ENCODE data around the gene PCNX2. TPM values are rescaled to one million over a fixed set of nuclear protein-coding genes. Genes with fewer than 3 reads are reported as not detected.

PCNX2 gene
- total RNA-seq, 3 donors from 2014 or later, result 6.0 to 11.3 (median 8.5) TPM

GRCh38 chr1:232983817-232984567, 311.5 kb downstream of the PCNX2 start:
- peaks cover 3% of the 10 kb centered on the region for H3K4me1 ChIP-seq (ENCODE audit: low read depth)
- H3K4me3 ChIP-seq, result no peak overlapping the region
- DNase-seq, result no peak
- TF ChIP-seq, protein P1, sequence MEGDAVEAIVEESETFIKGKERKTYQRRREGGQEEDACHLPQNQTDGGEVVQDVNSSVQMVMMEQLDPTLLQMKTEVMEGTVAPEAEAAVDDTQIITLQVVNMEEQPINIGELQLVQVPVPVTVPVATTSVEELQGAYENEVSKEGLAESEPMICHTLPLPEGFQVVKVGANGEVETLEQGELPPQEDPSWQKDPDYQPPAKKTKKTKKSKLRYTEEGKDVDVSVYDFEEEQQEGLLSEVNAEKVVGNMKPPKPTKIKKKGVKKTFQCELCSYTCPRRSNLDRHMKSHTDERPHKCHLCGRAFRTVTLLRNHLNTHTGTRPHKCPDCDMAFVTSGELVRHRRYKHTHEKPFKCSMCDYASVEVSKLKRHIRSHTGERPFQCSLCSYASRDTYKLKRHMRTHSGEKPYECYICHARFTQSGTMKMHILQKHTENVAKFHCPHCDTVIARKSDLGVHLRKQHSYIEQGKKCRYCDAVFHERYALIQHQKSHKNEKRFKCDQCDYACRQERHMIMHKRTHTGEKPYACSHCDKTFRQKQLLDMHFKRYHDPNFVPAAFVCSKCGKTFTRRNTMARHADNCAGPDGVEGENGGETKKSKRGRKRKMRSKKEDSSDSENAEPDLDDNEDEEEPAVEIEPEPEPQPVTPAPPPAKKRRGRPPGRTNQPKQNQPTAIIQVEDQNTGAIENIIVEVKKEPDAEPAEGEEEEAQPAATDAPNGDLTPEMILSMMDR (IDR thresholded peaks at IDR 0.05), result no peak
- no peaks in the 10 kb centered on the region for H3K9me3 ChIP-seq
- intact Hi-C loops (cut with DNase I, micrococcal nuclease), result no loop called here
- no peaks in the 10 kb centered on the region for H3K36me3 ChIP-seq (ENCODE audit: low read depth)
- no peak for ATAC-seq

GRCh38 chr1:232983375-232983774, 312.1 kb downstream of the PCNX2 start:
- no peak overlapping the region for H3K4me3 ChIP-seq
- peaks cover 3% of the 10 kb centered on the region for H3K4me1 ChIP-seq (ENCODE audit: low read depth)
- no peak for ATAC-seq
- no peak for DNase-seq
- TF ChIP-seq, protein P1 (IDR thresholded peaks at IDR 0.05), result no peak
- no peaks in the 10 kb centered on the region for H3K36me3 ChIP-seq (ENCODE audit: low read depth)
- no peaks in the 10 kb centered on the region for H3K9me3 ChIP-seq
- intact Hi-C loops (cut with DNase I, micrococcal nuclease), result no loop called here

GRCh38 chr1:232982238-232982944, 313.1 kb downstream of the PCNX2 start:
- intact Hi-C loops (cut with DNase I, micrococcal nuclease), result no loop called here
- no peak overlapping the region for H3K4me3 ChIP-seq
- DNase-seq, result no peak
- TF ChIP-seq, protein P1 (IDR thresholded peaks at IDR 0.05), result no peak
- H3K36me3 ChIP-seq (ENCODE audit: low read depth), result no peaks in the 10 kb centered on the region
- no peak for ATAC-seq
- H3K4me1 ChIP-seq (ENCODE audit: low read depth), result peaks cover 3% of the 10 kb centered on the region
- no peaks in the 10 kb centered on the region for H3K9me3 ChIP-seq

DNA sequence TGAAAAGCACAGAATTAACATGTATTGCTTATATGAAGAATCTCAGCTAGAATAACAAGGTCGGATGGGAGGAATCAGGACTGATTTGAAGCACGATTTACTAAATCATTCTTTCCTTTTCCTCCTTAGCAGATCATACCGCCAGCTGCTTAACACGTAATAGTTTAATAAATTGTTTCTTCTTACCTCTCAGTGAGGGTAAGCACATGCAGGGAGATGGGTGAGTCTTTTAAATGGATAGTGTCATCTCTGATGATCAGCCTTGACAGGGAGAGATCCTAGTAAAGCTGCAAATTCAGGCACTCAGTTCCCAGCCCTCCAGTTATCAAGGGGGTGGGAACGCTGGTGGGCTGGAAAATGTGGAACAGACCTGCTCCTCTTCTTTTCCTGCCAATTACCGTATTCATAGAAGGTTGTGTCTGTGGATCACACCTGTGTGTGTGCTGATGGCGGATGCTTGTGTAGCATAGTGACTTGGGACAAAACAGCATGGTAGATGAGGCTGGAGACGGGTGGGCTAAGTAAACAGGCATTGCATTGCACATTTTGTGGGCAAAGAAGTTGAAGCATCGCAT, 314.5 kb downstream of the PCNX2 start:
- no peaks in the 10 kb centered on the region for H3K36me3 ChIP-seq (ENCODE audit: low read depth)
- no peaks in the 10 kb centered on the region for H3K9me3 ChIP-seq
- ATAC-seq (no peak), DNase-seq (no peak)
- intact Hi-C loops (cut with DNase I, micrococcal nuclease), result no loop called here
- no peak overlapping the region for H3K4me3 ChIP-seq
- peaks cover 3% of the 10 kb centered on the region for H3K4me1 ChIP-seq (ENCODE audit: low read depth)
- TF ChIP-seq, protein P1 (IDR thresholded peaks at IDR 0.05), result no peak

DNA sequence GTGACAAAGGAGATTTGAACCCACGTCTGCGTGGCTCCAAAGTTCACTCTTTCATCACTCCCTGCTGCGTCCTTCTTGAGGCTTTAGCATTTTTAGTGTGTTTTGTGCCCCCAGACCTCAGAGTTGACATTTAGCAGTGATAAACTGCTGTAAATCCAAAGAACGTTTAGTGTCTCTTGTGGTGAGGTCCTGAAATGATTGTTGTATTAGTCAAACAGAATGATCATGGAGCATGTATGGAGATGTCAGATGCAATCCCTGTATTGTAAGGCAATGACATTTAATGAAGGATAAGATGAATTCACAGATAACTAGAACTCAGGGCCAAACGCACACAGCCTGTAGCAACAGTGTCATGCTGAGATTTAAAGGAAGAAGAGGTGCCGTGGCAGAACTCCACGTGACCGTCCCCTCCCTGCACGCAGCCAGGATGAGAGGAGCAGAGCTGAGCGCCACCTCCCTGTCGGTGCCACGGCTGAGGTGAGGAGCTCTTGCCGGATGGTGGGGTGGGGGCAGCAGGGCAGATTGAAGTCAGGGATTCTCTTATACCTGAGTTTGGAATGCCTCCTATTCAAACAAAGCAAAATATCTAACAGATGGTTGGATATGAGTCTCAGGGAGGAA, 315.1 kb downstream of the PCNX2 start:
- no peak for ATAC-seq

More for the DNA sequence above, 315.1 kb downstream of the PCNX2 start:
- intact Hi-C loops (cut with DNase I, micrococcal nuclease), result no loop called here
- no peak for DNase-seq
- TF ChIP-seq, protein P1 (IDR thresholded peaks at IDR 0.05), result no peak
- H3K4me3 ChIP-seq, result no peak overlapping the region
- H3K4me1 ChIP-seq (ENCODE audit: low read depth), result peaks cover 3% of the 10 kb centered on the region
- no peaks in the 10 kb centered on the region for H3K36me3 ChIP-seq (ENCODE audit: low read depth)
- no peaks in the 10 kb centered on the region for H3K9me3 ChIP-seq
